Mesenchymal stem cell (in vitro differentiated cells and primary cell): ENCODE results near the gene ATP13A3.
A peak's percentile ranks its signal among the peaks of the same experiment; 100 is the strongest.
"Not testable (repeated sequence)": the region's sequence is repeated elsewhere in the genome, so short reads cannot be mapped to it uniquely, and the experiment has no call there.

ENCODE experiments used
- DNase-seq: peaks from one replicate; pipeline ENCODE4 v3.0.0-alpha.2; 2013
- H2AFZ ChIP-seq: one replicate; pipeline ENCODE4 v1.6.1; 2013; ENCODE audit warnings: low read depth, mild to moderate bottlenecking, control low read depth, inconsistent platforms, low read length, moderate library complexity
- H2AK5ac ChIP-seq: 2 replicates; pipeline ENCODE4 v1.6.1; 2013; ENCODE audit warnings: low read length, moderate library complexity, mild to moderate bottlenecking, inconsistent platforms; ENCODE audit not compliant: severe bottlenecking
- H2BK120ac ChIP-seq: one replicate; pipeline ENCODE4 v1.6.1; 2013; ENCODE audit warnings: low read depth, mild to moderate bottlenecking, inconsistent platforms, low read length, moderate library complexity
- H2BK12ac ChIP-seq, 2 experiments: one replicate each; pipeline ENCODE4 v1.6.1; 2013; ENCODE audit warnings: inconsistent platforms in 2 of 2, low read length in 2 of 2, mild to moderate bottlenecking in 2 of 2, moderate library complexity in 2 of 2, control low read depth in 1 of 2
- H2BK15ac ChIP-seq: one replicate; pipeline ENCODE4 v1.6.1; 2013; ENCODE audit warnings: mild to moderate bottlenecking, low read depth, inconsistent platforms; ENCODE audit not compliant: poor library complexity, severe bottlenecking
- H2BK5ac ChIP-seq: 2 replicates; pipeline ENCODE4 v1.6.1; 2013; ENCODE audit warnings: low read depth, mild to moderate bottlenecking, low read length, control low read depth, inconsistent platforms; ENCODE audit not compliant: poor library complexity, severe bottlenecking
- H3K14ac ChIP-seq, 2 experiments: one replicate each; pipeline ENCODE4 v1.6.1; 2013; ENCODE audit warnings: inconsistent platforms in 2 of 2, low read length in 2 of 2, control low read depth in 1 of 2, mild to moderate bottlenecking in 1 of 2, moderate library complexity in 1 of 2
- H3K18ac ChIP-seq, 2 experiments: one replicate each; pipeline ENCODE4 v1.6.1; 2013; ENCODE audit warnings: inconsistent platforms in 2 of 2, low read length in 2 of 2, control low read depth in 1 of 2, low read depth in 1 of 2, mild to moderate bottlenecking in 1 of 2
- H3K23ac ChIP-seq, 2 experiments: one replicate each; pipeline ENCODE4 v1.6.1; 2013; ENCODE audit warnings: inconsistent platforms in 2 of 2, low read length in 2 of 2, mild to moderate bottlenecking in 2 of 2, moderate library complexity in 2 of 2, control low read depth in 1 of 2
- H3K27ac ChIP-seq: 2 replicates; pipeline ENCODE4 v1.5.1; 2013; ENCODE audit warnings: mild to moderate bottlenecking, moderate library complexity, low read length, control low read depth, inconsistent platforms; ENCODE audit not compliant: poor library complexity, severe bottlenecking
- H3K27me3 ChIP-seq, 2 experiments: 2 replicates each; pipeline versions ENCODE4 v1.6.1 to v1.7.0; 2013; ENCODE audit warnings: low read length in 2 of 2, mild to moderate bottlenecking in 2 of 2, moderate library complexity in 2 of 2, control low read depth in 1 of 2, inconsistent platforms in 1 of 2; ENCODE audit not compliant: control insufficient read depth in 1 of 2, insufficient read depth in 1 of 2
- H3K36me3 ChIP-seq, 2 experiments: 2 replicates each; pipeline versions ENCODE4 v1.6.1 to v1.7.0; 2013; ENCODE audit warnings: low read length in 2 of 2, control low read depth in 1 of 2, inconsistent platforms in 1 of 2, low read depth in 1 of 2, mild to moderate bottlenecking in 1 of 2; ENCODE audit not compliant: insufficient read depth in 2 of 2, control insufficient read depth in 1 of 2
- H3K4ac ChIP-seq, 2 experiments: one replicate each; pipeline ENCODE4 v1.6.1; 2013; ENCODE audit warnings: inconsistent platforms in 2 of 2, low read length in 2 of 2, mild to moderate bottlenecking in 2 of 2, moderate library complexity in 2 of 2, control low read depth in 1 of 2, low read depth in 1 of 2
- H3K4me1 ChIP-seq: 2 replicates; pipeline ENCODE4 v1.6.1; 2013; ENCODE audit warnings: low read depth, low read length, control low read depth; ENCODE audit not compliant: control insufficient read depth, insufficient read depth
- H3K4me2 ChIP-seq: 2 replicates; pipeline ENCODE4 v1.6.1; 2013; ENCODE audit warnings: low read length, mild to moderate bottlenecking, inconsistent platforms; ENCODE audit not compliant: poor library complexity, severe bottlenecking
- H3K4me3 ChIP-seq, 2 experiments: 2 replicates each; pipeline versions ENCODE4 v1.5.1 to v1.7.0; 2013; ENCODE audit warnings: low read length in 2 of 2, mild to moderate bottlenecking in 2 of 2, control low read depth in 1 of 2, low read depth in 1 of 2; ENCODE audit not compliant: insufficient read depth in 1 of 2
- H3K79me1 ChIP-seq: replicated peaks from 2 replicates; pipeline ENCODE4 v1.6.1; 2013; ENCODE audit warnings: mild to moderate bottlenecking, control low read depth, low read length, inconsistent platforms; ENCODE audit not compliant: poor library complexity, severe bottlenecking
- H3K9ac ChIP-seq: 2 replicates; pipeline ENCODE4 v1.7.0; 2013; ENCODE audit warnings: mild to moderate bottlenecking, low read length, moderate library complexity
- H3K9me3 ChIP-seq: 2 replicates; pipeline ENCODE4 v1.7.0; 2013; ENCODE audit warnings: mild to moderate bottlenecking, low read length; ENCODE audit not compliant: control insufficient read depth
- H4K8ac ChIP-seq: one replicate; pipeline ENCODE4 v1.6.1; 2013; ENCODE audit warnings: inconsistent platforms, mild to moderate bottlenecking, low read length, moderate library complexity
- H4K91ac ChIP-seq: one replicate; pipeline ENCODE4 v1.6.1; 2013; ENCODE audit warnings: mild to moderate bottlenecking, low read length, inconsistent platforms
- WGBS: methylation state at CpG from one replicate; pipeline ENCODE4 v1.1.7; 2013; ENCODE audit warnings: mixed read lengths; 5-methylcytosine and 5-hydroxymethylcytosine counted together

Gene ATP13A3

GRCh38 chr3:194500198-194500597 lies 13.4 kb upstream of the ATP13A3 start:
- no peak overlapping the region for H2AK5ac ChIP-seq
- H3K14ac ChIP-seq = no peak overlapping the region
- no peak overlapping the region for H2BK5ac ChIP-seq
- H3K4me2 ChIP-seq = no peak overlapping the region
- no peak overlapping the region for H3K4me3 ChIP-seq
- no peak overlapping the region for H2AFZ ChIP-seq
- no peak overlapping the region for H2BK15ac ChIP-seq
- no peak overlapping the region for H3K18ac ChIP-seq
- no peak overlapping the region for H2BK12ac ChIP-seq
- no peak overlapping the region for H3K4ac ChIP-seq
- H3K27me3 ChIP-seq = no peaks in the 10 kb centered on the region
- DNase-seq = no peak
- H2BK120ac ChIP-seq = no peak overlapping the region
- H3K9ac ChIP-seq = no peak overlapping the region
- peaks cover 8% of the 10 kb centered on the region for H3K4me1 ChIP-seq
- H3K23ac ChIP-seq = no peak overlapping the region
- H4K8ac ChIP-seq = no peak overlapping the region
- H3K79me1 ChIP-seq = no peaks in the 10 kb centered on the region
- H4K91ac ChIP-seq = no peak overlapping the region
- no peak overlapping the region for H3K27ac ChIP-seq
- H3K36me3 ChIP-seq = no peaks in the 10 kb centered on the region
- H3K9me3 ChIP-seq = no peaks in the 10 kb centered on the region

GRCh38 chr3:194499516-194499915 lies 12.7 kb upstream of the ATP13A3 start:
- not testable (repeated sequence) for H3K14ac ChIP-seq, H3K36me3 ChIP-seq, H3K4me2 ChIP-seq, H4K91ac ChIP-seq, H3K4me1 ChIP-seq, H3K9me3 ChIP-seq, H2AFZ ChIP-seq, H3K27ac ChIP-seq, H3K4me3 ChIP-seq, H2BK12ac ChIP-seq, H2BK120ac ChIP-seq, H3K23ac ChIP-seq, H2AK5ac ChIP-seq, H2BK5ac ChIP-seq, H3K9ac ChIP-seq, H3K27me3 ChIP-seq, H4K8ac ChIP-seq, H3K18ac ChIP-seq, H3K79me1 ChIP-seq, H3K4ac ChIP-seq, DNase-seq, H2BK15ac ChIP-seq
- 95% methylated on average over 6 of the region's 6 CpGs for WGBS

GRCh38 chr3:194497799-194498575 lies 11.2 kb upstream of the ATP13A3 start:
- 72% methylated on average over 8 of the region's 8 CpGs for WGBS

GRCh38 chr3:194496217-194496919 lies 9.6 kb upstream of the ATP13A3 start:
- Histone ChIP-seq H2BK12ac (no peak overlapping the region), H3K4me1 (peaks cover 6% of the 10 kb centered on the region), H3K27me3 (no peaks in the 10 kb centered on the region), H3K9ac (no peak overlapping the region), H3K18ac (peak overlapping the region in 1 of 2 experiments; percentile 59), H4K91ac (no peak overlapping the region), H2BK15ac (no peak overlapping the region), H3K27ac (no peak overlapping the region), H3K9me3 (no peaks in the 10 kb centered on the region), H3K4ac (no peak overlapping the region), H2BK120ac (no peak overlapping the region), H3K36me3 (no peaks in the 10 kb centered on the region), H2AK5ac (no peak overlapping the region), H2BK5ac (no peak overlapping the region), H3K4me3 (no peak overlapping the region), H3K23ac (no peak overlapping the region), H3K79me1 (no peaks in the 10 kb centered on the region), H3K14ac (no peak overlapping the region), H4K8ac (no peak overlapping the region), H3K4me2 (no peak overlapping the region), H2AFZ (no peak overlapping the region)
- WGBS = 100% methylated on average over 3 of the region's 7 CpGs
- DNase-seq = no peak

More at GRCh38 chr3:194497799-194498575, 11.2 kb upstream of the ATP13A3 start:
- no peak overlapping the region for H2BK15ac ChIP-seq
- H3K4me1 ChIP-seq = peaks cover 6% of the 10 kb centered on the region
- H3K36me3 ChIP-seq = no peaks in the 10 kb centered on the region
- no peak overlapping the region for H2BK120ac ChIP-seq
- no peak overlapping the region for H3K4me2 ChIP-seq
- no peak overlapping the region for H3K14ac ChIP-seq
- no peak overlapping the region for H3K4me3 ChIP-seq
- no peak overlapping the region for H4K8ac ChIP-seq
- no peak overlapping the region for H3K23ac ChIP-seq
- no peak overlapping the region for H2BK5ac ChIP-seq
- no peaks in the 10 kb centered on the region for H3K79me1 ChIP-seq
- no peaks in the 10 kb centered on the region for H3K9me3 ChIP-seq
- no peak for DNase-seq
- H2BK12ac ChIP-seq = no peak overlapping the region
- no peak overlapping the region for H2AFZ ChIP-seq
- H3K4ac ChIP-seq = no peak overlapping the region
- H3K27me3 ChIP-seq = no peaks in the 10 kb centered on the region
- no peak overlapping the region for H3K27ac ChIP-seq
- peak overlapping the region; percentile 27 for H3K9ac ChIP-seq
- peak overlapping the region in 1 of 2 experiments; percentile 21 for H3K18ac ChIP-seq
- H2AK5ac ChIP-seq = peak overlapping the region; percentile 27
- no peak overlapping the region for H4K91ac ChIP-seq
